MCF 10A (cell line): ENCODE results near the gene LRP1B. TPM values are rescaled to one million over a fixed set of nuclear protein-coding genes. Genes with fewer than 3 reads are reported as not detected.
A peak's percentile ranks its signal among the peaks of the same experiment; 100 is the strongest.

Experiments
- BruUV-seq: library from RNA; stranded (reverse); fragments of 400-500 nt; replicated peaks from 2 replicates; lab custom pipeline; 2021; lab: Mats Ljungman, UMichigan
- CTCF ChIA-PET: fragments of 300-600 bp; sonication (Branson Sonifier 250); formaldehyde crosslinking; extraction: SDS; loops from one replicate; lab custom pipeline; 2021; ENCODE audit warnings: antibody characterized with exemption, inconsistent platforms; lab: Yijun Ruan, JAX
- POLR2A ChIA-PET: fragments of 300-600, 350-650 bp; sonication (Branson Sonifier 250); formaldehyde crosslinking; extraction: SDS; loops from one replicate; lab custom pipeline; 2020; ENCODE audit warnings: antibody characterized with exemption, inconsistent platforms; lab: Yijun Ruan, JAX
- DNase-seq: peaks from one replicate; pipeline ENCODE4 v3.0.0-alpha.2; 2018; ENCODE audit not compliant: unreplicated experiment
- H3K27ac Mint-ChIP-seq: one replicate; pipeline ENCODE4 v1.8.0; 2022; ENCODE audit warnings: mild to moderate bottlenecking, low read depth, mixed read lengths; ENCODE audit not compliant: unreplicated experiment
- H3K27me3 Mint-ChIP-seq: one replicate; pipeline ENCODE4 v1.8.0; 2022; ENCODE audit warnings: mixed read lengths; ENCODE audit not compliant: insufficient read depth, unreplicated experiment
- H3K36me3 Mint-ChIP-seq: one replicate; pipeline ENCODE4 v1.8.0; 2022; ENCODE audit warnings: mild to moderate bottlenecking, moderate library complexity, mixed read lengths; ENCODE audit not compliant: insufficient read depth, unreplicated experiment
- H3K4me1 Mint-ChIP-seq: one replicate; pipeline ENCODE4 v1.8.0; 2022; ENCODE audit warnings: mixed read lengths; ENCODE audit not compliant: insufficient read depth, unreplicated experiment
- H3K4me3 Mint-ChIP-seq: one replicate; pipeline ENCODE4 v1.8.0; 2022; ENCODE audit warnings: mild to moderate bottlenecking, moderate library complexity, mixed read lengths; ENCODE audit not compliant: unreplicated experiment
- H3K9me3 Mint-ChIP-seq: one replicate; pipeline ENCODE4 v1.8.0; 2022; ENCODE audit warnings: mixed read lengths; ENCODE audit not compliant: unreplicated experiment
- CTCF ChIP-seq: fragments of 200-600 bp; IDR thresholded peaks from one replicate; pipeline ENCODE4 v1.8.0; 2022; ENCODE audit warnings: antibody characterized with exemption, mild to moderate bottlenecking; ENCODE audit not compliant: unreplicated experiment
- intact Hi-C: fragments of 100-400 bp; cut with micrococcal nuclease; formaldehyde crosslinking; loops from 2 replicates; pipeline ENCODE4 v1.14.1; 2022
- total RNA-seq: library from RNA; stranded (reverse); gene quantifications from 2 replicates; pipeline ENCODE4 v1.2.3, GENCODE V29; 2022

Gene LRP1B
- total RNA-seq, 1 experiment from 2014 or later, result not detected

GRCh38 chr2:141557329-141558095 lies 573.3 kb downstream of the LRP1B start:
- peaks cover 10% of the 10 kb centered on the region for H3K27me3 Mint-ChIP-seq
- no peak overlapping the region for H3K27ac Mint-ChIP-seq
- H3K4me1 Mint-ChIP-seq, result peaks cover 7% of the 10 kb centered on the region
- CTCF ChIA-PET, result no interaction called here
- no peaks in the 10 kb centered on the region for H3K36me3 Mint-ChIP-seq
- no TSS peak for BruUV-seq
- POLR2A ChIA-PET, result interaction anchor here (0.6 kb wide), 1 partner anchor 890 kb away, joined by 3 read pairs; no protein-coding TSS in a partner anchor
- intact Hi-C loops, result loop anchor here (10.0 kb wide), 2 partner anchors 973 to 1047 kb away; no protein-coding TSS in a partner anchor
- TF ChIP-seq CTCF, result no peak
- H3K4me3 Mint-ChIP-seq, result no peak overlapping the region
- peak; percentile 89 for DNase-seq
- H3K9me3 Mint-ChIP-seq, result no peaks in the 10 kb centered on the region

GRCh38 chr2:141555876-141556470 lies 574.8 kb downstream of the LRP1B start:
- POLR2A ChIA-PET, result no interaction called here
- peaks cover 13% of the 10 kb centered on the region for H3K27me3 Mint-ChIP-seq
- no TSS peak for BruUV-seq
- H3K4me1 Mint-ChIP-seq, result peaks cover 7% of the 10 kb centered on the region
- CTCF ChIA-PET, result interaction anchor here (0.6 to 1.1 kb wide), 5 partner anchors 17 to 630 kb away, joined by 3 to 5 read pairs (median 3); no protein-coding TSS in a partner anchor
- H3K9me3 Mint-ChIP-seq, result no peaks in the 10 kb centered on the region
- no peak for DNase-seq
- no peak overlapping the region for H3K4me3 Mint-ChIP-seq
- no peak overlapping the region for H3K27ac Mint-ChIP-seq
- no peaks in the 10 kb centered on the region for H3K36me3 Mint-ChIP-seq
- no peak for TF ChIP-seq CTCF
- intact Hi-C loops, result loop anchor here (10.0 kb wide), 2 partner anchors 971 to 1049 kb away; no protein-coding TSS in a partner anchor

- DNase-seq, result peak; percentile 50
- peaks cover 7% of the 10 kb centered on the region for H3K4me1 Mint-ChIP-seq
- ChIA-PET POLR2A (no interaction called here), CTCF (interaction anchor here (0.6 to 1.2 kb wide), 11 partner anchors 9 to 1766 kb away, joined by 3 to 6 read pairs (median 4); no protein-coding TSS in a partner anchor)
- peaks cover 13% of the 10 kb centered on the region for H3K27me3 Mint-ChIP-seq
- intact Hi-C loops, result loop anchor here (10.0 kb wide), 2 partner anchors 970 to 1050 kb away; no protein-coding TSS in a partner anchor
- no peak overlapping the region for H3K4me3 Mint-ChIP-seq
- H3K9me3 Mint-ChIP-seq, result no peaks in the 10 kb centered on the region
- BruUV-seq, result no TSS peak
- H3K36me3 Mint-ChIP-seq, result no peaks in the 10 kb centered on the region
- TF ChIP-seq CTCF, result peak; percentile 44
- no peak overlapping the region for H3K27ac Mint-ChIP-seq
Observed at GRCh38 chr2:141554810-141555209, 576.0 kb downstream of the LRP1B start.
